Mucosa of descending colon (tissue), 3 donors: ENCODE results near the gene SLC25A10. TPM values are rescaled to one million over a fixed set of nuclear protein-coding genes. Genes with fewer than 3 reads are reported as not detected.

ENCODE experiments used
- ATAC-seq: fragments of 200-7000 bp; cut with Tn5 transposase; one replicate; pipeline ENCODE4 v1.9.1; 2020; ENCODE audit warnings: mild to moderate bottlenecking, moderate library complexity
- DNase-seq, 3 donors: peaks; one replicate each; pipeline ENCODE4 v3.0.0-alpha.2; 2020
- H3K36me3 ChIP-seq: fragments of 200-600 bp; one replicate; pipeline ENCODE4 v1.8.0; 2021; ENCODE audit warnings: low read depth, mild to moderate bottlenecking
- H3K4me1 ChIP-seq: fragments of 200-600 bp; one replicate; pipeline ENCODE4 v1.8.0; 2021; ENCODE audit warnings: low read depth, mild to moderate bottlenecking
- H3K4me3 ChIP-seq: fragments of 200-600 bp; one replicate; pipeline ENCODE4 v1.8.0; 2021; ENCODE audit warnings: mild to moderate bottlenecking
- H3K9me3 ChIP-seq: fragments of 200-600 bp; one replicate; pipeline ENCODE4 v1.8.0; 2021; ENCODE audit warnings: mild to moderate bottlenecking
- intact Hi-C, 2 donors: fragments of 100-400 bp; cut with DNase I in 1 of 2; cut with micrococcal nuclease in 1 of 2; formaldehyde crosslinking; loops; one replicate each; pipeline versions ENCODE4 v1.11.0 to v1.11.1; 2022; cut with DNase I, micrococcal nuclease
- total RNA-seq, 3 donors: library from RNA; stranded (reverse); fragmentation: NEBNext Ultra II Directional in 2 of 3; extraction: Animal tissue kit (Norgen Biotek cat#: 25700) in 2 of 3; gene quantifications; one replicate each; pipeline versions ENCODE4 v1.2.1 to v1.2.4, GENCODE V29; 2021 to 2023
- TF ChIP-seq, protein P1 (sequence below): fragments of 200-600 bp; IDR thresholded peaks from one replicate; pipeline ENCODE4 v1.8.0; 2022; ENCODE audit warnings: antibody characterized with exemption, mild to moderate bottlenecking
- donor health status: DM: no; HTN: no; CAD: no; lungs with moderate emphysema.
- donor health status: DM: no; HTN: no; CAD: no.
- donor health status: DM: no; HTN: yes; CAD: no.

The SLC25A10 gene
- total RNA-seq, 3 donors from 2014 or later = 22.9 to 61.6 (median 57.6) TPM

GRCh38 chr17:81707725-81708646, 4.1 kb upstream of the SLC25A10 start:
- intact Hi-C loops = no loop called here
- Histone ChIP-seq H3K4me1 (peaks cover 37% of the 10 kb centered on the region), H3K36me3 (no peaks in the 10 kb centered on the region), H3K4me3 (no peak overlapping the region), H3K9me3 (no peaks in the 10 kb centered on the region)
- ATAC-seq = no peak
- no peak for DNase-seq
- TF ChIP-seq, protein P1, sequence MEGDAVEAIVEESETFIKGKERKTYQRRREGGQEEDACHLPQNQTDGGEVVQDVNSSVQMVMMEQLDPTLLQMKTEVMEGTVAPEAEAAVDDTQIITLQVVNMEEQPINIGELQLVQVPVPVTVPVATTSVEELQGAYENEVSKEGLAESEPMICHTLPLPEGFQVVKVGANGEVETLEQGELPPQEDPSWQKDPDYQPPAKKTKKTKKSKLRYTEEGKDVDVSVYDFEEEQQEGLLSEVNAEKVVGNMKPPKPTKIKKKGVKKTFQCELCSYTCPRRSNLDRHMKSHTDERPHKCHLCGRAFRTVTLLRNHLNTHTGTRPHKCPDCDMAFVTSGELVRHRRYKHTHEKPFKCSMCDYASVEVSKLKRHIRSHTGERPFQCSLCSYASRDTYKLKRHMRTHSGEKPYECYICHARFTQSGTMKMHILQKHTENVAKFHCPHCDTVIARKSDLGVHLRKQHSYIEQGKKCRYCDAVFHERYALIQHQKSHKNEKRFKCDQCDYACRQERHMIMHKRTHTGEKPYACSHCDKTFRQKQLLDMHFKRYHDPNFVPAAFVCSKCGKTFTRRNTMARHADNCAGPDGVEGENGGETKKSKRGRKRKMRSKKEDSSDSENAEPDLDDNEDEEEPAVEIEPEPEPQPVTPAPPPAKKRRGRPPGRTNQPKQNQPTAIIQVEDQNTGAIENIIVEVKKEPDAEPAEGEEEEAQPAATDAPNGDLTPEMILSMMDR = no peak

- peaks cover 40% of the 10 kb centered on the region for H3K4me1 ChIP-seq
- H3K36me3 ChIP-seq = no peaks in the 10 kb centered on the region
- intact Hi-C loops = no loop called here
- no peak for ATAC-seq
- peak in 1 of 3 donors; percentile 50 for DNase-seq
- TF ChIP-seq, protein P1 = no peak
- no peaks in the 10 kb centered on the region for H3K9me3 ChIP-seq
- no peak overlapping the region for H3K4me3 ChIP-seq
These were observed 3.3 kb upstream of the SLC25A10 start for GRCh38 chr17:81708739-81709185.

DNA sequence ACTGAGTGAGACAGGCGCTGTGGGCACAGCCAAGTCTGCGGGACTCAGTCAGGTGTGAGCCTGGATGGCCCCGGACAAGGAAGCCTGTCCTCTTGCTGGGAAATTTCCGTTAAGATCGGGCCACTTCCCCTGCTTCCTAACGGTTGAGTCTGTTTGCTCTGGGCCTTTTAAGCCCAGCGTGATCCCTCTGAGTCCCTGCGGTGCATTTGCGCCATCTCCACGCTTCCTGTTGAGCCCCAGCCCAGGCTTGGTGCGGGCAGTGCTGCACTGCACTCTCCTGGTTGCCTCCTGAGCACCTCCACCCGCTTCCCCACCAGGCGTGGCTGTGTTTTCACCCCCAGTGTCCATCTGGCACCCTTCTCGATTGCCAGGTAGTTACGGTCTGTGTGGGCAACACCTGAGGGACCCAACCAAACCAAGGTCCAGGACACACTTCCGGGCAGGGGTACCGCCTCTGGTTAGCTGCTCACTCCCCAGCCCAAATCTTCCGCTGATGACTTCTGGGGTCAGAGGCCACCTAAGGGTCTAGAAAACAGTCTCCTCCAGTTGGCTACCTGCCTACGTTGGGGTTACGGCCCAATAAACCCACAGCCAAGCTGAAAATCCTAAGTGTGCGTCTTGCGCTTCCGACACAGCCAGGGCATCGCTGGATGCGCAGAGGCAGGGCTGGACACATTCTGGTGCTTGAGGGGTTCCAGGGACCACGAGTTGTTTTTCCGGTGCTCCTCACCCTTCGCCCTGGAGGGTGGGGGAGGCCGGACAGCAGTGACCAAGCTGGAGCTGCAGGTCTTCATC, 1.4 kb upstream of the SLC25A10 start:
- DNase-seq = peak; percentile 47 to 68 (median 64)
- peak; percentile 15 for ATAC-seq
- intact Hi-C loops = no loop called here
- Histone ChIP-seq H3K4me3 (no peak overlapping the region), H3K36me3 (no peaks in the 10 kb centered on the region), H3K9me3 (no peaks in the 10 kb centered on the region), H3K4me1 (peaks cover 36% of the 10 kb centered on the region)
- TF ChIP-seq, protein P1 = no peak

DNA sequence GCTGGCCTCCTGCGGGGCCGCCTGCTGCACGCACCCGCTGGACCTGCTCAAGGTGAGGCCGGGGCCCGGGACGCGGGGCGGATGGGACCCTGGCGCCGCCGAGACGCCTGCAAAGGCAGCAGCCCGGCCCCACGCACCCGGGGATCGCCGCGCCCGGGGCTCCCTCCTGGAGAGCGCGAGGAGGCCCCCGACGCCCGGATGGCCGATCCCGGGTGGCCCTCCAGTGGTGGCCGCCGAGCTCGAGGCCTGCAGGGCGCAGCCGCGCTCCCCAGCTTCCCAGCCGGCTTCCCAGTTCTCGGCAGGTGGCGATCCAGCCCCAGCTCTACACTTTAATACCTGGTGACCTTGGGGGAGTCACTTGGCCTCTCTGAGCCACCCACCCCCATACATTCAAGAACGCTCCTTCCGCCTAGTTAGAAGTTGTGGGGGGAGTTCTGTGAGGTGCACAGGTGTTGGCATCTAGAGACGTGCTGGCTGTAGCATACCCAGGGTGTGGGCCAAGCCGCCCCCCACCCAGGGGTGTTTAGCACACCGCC, 452 bp downstream of the SLC25A10 start:
- TF ChIP-seq, protein P1 = no peak
- intact Hi-C loops = no loop called here
- DNase-seq = no peak
- Histone ChIP-seq H3K9me3 (no peaks in the 10 kb centered on the region), H3K4me3 (peak overlapping the region; percentile 74), H3K4me1 (peaks cover 36% of the 10 kb centered on the region), H3K36me3 (no peaks in the 10 kb centered on the region)
- peak; percentile 35 for ATAC-seq

DNA sequence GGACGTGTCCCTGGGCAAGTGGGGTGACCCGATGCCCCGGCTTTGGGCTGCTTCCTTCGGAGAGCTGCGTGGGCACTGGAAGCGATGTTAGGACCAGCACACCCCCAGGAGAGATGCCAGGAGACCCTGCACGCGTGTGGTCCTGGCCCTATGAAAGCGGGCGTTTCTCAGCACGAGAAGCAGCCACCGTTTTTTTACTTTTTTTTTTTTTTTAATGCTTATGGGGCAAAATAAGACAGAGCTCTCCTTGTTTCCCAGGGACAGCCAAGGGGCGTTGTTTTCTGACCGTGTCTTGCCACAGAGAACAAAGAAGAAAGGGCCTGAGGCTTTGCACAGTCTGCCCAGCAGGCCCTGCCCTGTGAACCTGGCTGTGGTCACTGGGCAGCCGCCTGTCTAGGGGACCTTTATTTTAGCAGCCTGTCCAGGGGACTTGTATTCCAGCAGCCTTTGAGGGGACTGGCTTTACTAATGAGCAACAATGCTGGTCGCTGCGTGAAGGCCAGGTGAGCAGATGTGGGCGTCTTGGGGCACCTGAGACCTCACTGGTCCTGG, 996 bp downstream of the SLC25A10 start:
- H3K4me3 ChIP-seq = peak overlapping the region; percentile 74
- no peaks in the 10 kb centered on the region for H3K36me3 ChIP-seq
- TF ChIP-seq, protein P1 = no peak
- no peaks in the 10 kb centered on the region for H3K9me3 ChIP-seq
- DNase-seq (peak in 1 of 3 donors; percentile 59), ATAC-seq (peak; percentile 3)
- intact Hi-C loops = no loop called here
- peaks cover 36% of the 10 kb centered on the region for H3K4me1 ChIP-seq
